Vagina (tissue), 2 donors: Measurements from ENCODE around the gene DNMT3B. TPM values are rescaled to one million over a fixed set of nuclear protein-coding genes. Genes with fewer than 3 reads are reported as not detected.

Source experiments
- DNase-seq, 2 donors: peaks; one replicate each; pipeline ENCODE4 v3.0.0-alpha.2; 2017; ENCODE audit errors: extremely low spot score in 2 of 2
- H3K27ac ChIP-seq: fragments of 200-600 bp; sonication (generic); one replicate; pipeline ENCODE4 v1.5.1; 2019
- H3K27me3 ChIP-seq: fragments of 200-600 bp; sonication (generic); one replicate; pipeline ENCODE4 v1.5.1; 2019
- H3K36me3 ChIP-seq, 2 donors: fragments of 200-600 bp; sonication (generic); one replicate each; pipeline ENCODE4 v1.5.1; 2017 to 2019
- H3K4me1 ChIP-seq: fragments of 200-600 bp; sonication (generic); one replicate; pipeline ENCODE4 v1.5.1; 2019
- H3K4me3 ChIP-seq, 2 donors: fragments of 200-600 bp; sonication (generic); 1 replicate in 1 of 2; 2 replicates in 1 of 2; pipeline ENCODE4 v1.5.1; 2016 to 2019
- H3K9me3 ChIP-seq: fragments of 200-600 bp; sonication (generic); one replicate; pipeline ENCODE4 v1.5.1; 2019
- CTCF ChIP-seq, 3 experiments: fragments of 450-650 bp in 2 of 3; fragments of 200-600 bp in 1 of 3; sonication (generic) in 1 of 3; IDR thresholded peaks; one replicate each; pipeline ENCODE4 v1.5.1; 2017 to 2019; ENCODE audit warnings: antibody characterized with exemption in 3 of 3, mild to moderate bottlenecking in 2 of 3, moderate library complexity in 2 of 3
- POLR2A ChIP-seq, 2 donors: fragments of 450-650 bp; IDR thresholded peaks; one replicate each; pipeline ENCODE4 v1.6.1; 2017; ENCODE audit warnings: antibody characterized with exemption in 2 of 2, mild to moderate bottlenecking in 2 of 2, moderate library complexity in 2 of 2
- POLR2AphosphoS5 ChIP-seq, 2 donors: sonication (generic); formaldehyde crosslinking; IDR thresholded peaks; one replicate each; pipeline ENCODE4 v1.9.0; 2017; ENCODE audit warnings: antibody characterized with exemption in 2 of 2, mild to moderate bottlenecking in 2 of 2, low read depth in 1 of 2; ENCODE audit not compliant: insufficient read depth in 1 of 2
- intact Hi-C: fragments of 100-400 bp; cut with DNase I; formaldehyde crosslinking; loops from one replicate; pipeline ENCODE4 v1.15.1; 2023
- total RNA-seq: library from RNA; depleted of rRNA; stranded (reverse); fragments of >200 nt; gene quantifications from one replicate; pipeline ENCODE4 v1.2.3, GENCODE V29; 2016

Gene DNMT3B
- total RNA-seq, 1 donor from 2014 or later, result 1.2 TPM

- Histone ChIP-seq H3K36me3 (peaks cover 0 to 22% of the 10 kb centered on the region in 2 donors), H3K27ac (no peak overlapping the region), H3K4me1 (peaks cover 23% of the 10 kb centered on the region), H3K9me3 (no peaks in the 10 kb centered on the region), H3K27me3 (no peaks in the 10 kb centered on the region), H3K4me3 (no peak overlapping the region)
- DNase-seq, result no peak
- no peak for TF ChIP-seq CTCF (IDR thresholded peaks at IDR 0.05)
- no peak for TF ChIP-seq POLR2AphosphoS5 (IDR thresholded peaks at IDR 0.05; ENCODE audit: insufficient read depth in 1 of 2, low read depth in 1 of 2)
- no peak for TF ChIP-seq POLR2A (IDR thresholded peaks at IDR 0.05)
- intact Hi-C loops, result no loop called here
These were observed 69.8 kb downstream of the DNMT3B start for GRCh38 chr20:32831982-32832381.

- no peak overlapping the region for H3K4me3 ChIP-seq
- H3K9me3 ChIP-seq, result no peaks in the 10 kb centered on the region
- H3K36me3 ChIP-seq, result peaks cover 0 to 22% of the 10 kb centered on the region in 2 donors
- no peak overlapping the region for H3K27ac ChIP-seq
- DNase-seq, result no peak
- H3K27me3 ChIP-seq, result no peaks in the 10 kb centered on the region
- TF ChIP-seq POLR2A (IDR thresholded peaks at IDR 0.05) (no peak), POLR2AphosphoS5 (IDR thresholded peaks at IDR 0.05; ENCODE audit: insufficient read depth in 1 of 2, low read depth in 1 of 2) (no peak), CTCF (IDR thresholded peaks at IDR 0.05) (no peak)
- intact Hi-C loops, result no loop called here
- peaks cover 23% of the 10 kb centered on the region for H3K4me1 ChIP-seq
These were observed 70.5 kb downstream of the DNMT3B start for GRCh38 chr20:32832664-32833063.

GRCh38 chr20:32834972-32835371, 72.8 kb downstream of the DNMT3B start:
- Histone ChIP-seq H3K27me3 (no peaks in the 10 kb centered on the region), H3K9me3 (no peaks in the 10 kb centered on the region), H3K4me1 (peaks cover 11% of the 10 kb centered on the region), H3K27ac (no peak overlapping the region), H3K4me3 (no peak overlapping the region), H3K36me3 (peaks cover 0 to 38% of the 10 kb centered on the region in 2 donors)
- DNase-seq, result no peak
- TF ChIP-seq POLR2A (IDR thresholded peaks at IDR 0.05) (no peak), CTCF (IDR thresholded peaks at IDR 0.05) (no peak), POLR2AphosphoS5 (IDR thresholded peaks at IDR 0.05; ENCODE audit: insufficient read depth in 1 of 2, low read depth in 1 of 2) (no peak)
- intact Hi-C loops, result no loop called here

- Histone ChIP-seq H3K27me3 (no peaks in the 10 kb centered on the region), H3K36me3 (peaks cover 0 to 51% of the 10 kb centered on the region in 2 donors), H3K4me3 (no peak overlapping the region), H3K27ac (no peak overlapping the region), H3K9me3 (no peaks in the 10 kb centered on the region), H3K4me1 (peaks cover 4% of the 10 kb centered on the region)
- intact Hi-C loops, result no loop called here
- TF ChIP-seq POLR2A (IDR thresholded peaks at IDR 0.05), result no peak
- TF ChIP-seq CTCF (IDR thresholded peaks at IDR 0.05), result no peak
- no peak for TF ChIP-seq POLR2AphosphoS5 (IDR thresholded peaks at IDR 0.05; ENCODE audit: insufficient read depth in 1 of 2, low read depth in 1 of 2)
- DNase-seq, result no peak
These were observed 75.0 kb downstream of the DNMT3B start for GRCh38 chr20:32837157-32837556.

GRCh38 chr20:32839227-32839981, 77.2 kb downstream of the DNMT3B start:
- no peak overlapping the region for H3K4me3 ChIP-seq
- H3K27me3 ChIP-seq, result no peaks in the 10 kb centered on the region
- H3K4me1 ChIP-seq, result no peaks in the 10 kb centered on the region
- intact Hi-C loops, result no loop called here
- DNase-seq, result no peak
- H3K27ac ChIP-seq, result no peak overlapping the region
- peaks cover 0 to 66% of the 10 kb centered on the region in 2 donors for H3K36me3 ChIP-seq
- no peak for TF ChIP-seq POLR2A (IDR thresholded peaks at IDR 0.05)
- H3K9me3 ChIP-seq, result no peaks in the 10 kb centered on the region
